Measurements from ENCODE around the gene RASSF5.

- TF ChIP-seq POLR2AphosphoS5 (IDR thresholded peaks at IDR 0.05; ENCODE audit: low read depth, low read length) (no peak), REST (IDR thresholded peaks at IDR 0.05; ENCODE audit: insufficient read depth in 1 of 2, low read depth in 2 of 2, low read length in 2 of 2) (no peak), TAF1 (IDR thresholded peaks at IDR 0.05; ENCODE audit: borderline replicate concordance, insufficient read depth, low read length) (no peak), SIN3A (IDR thresholded peaks at IDR 0.05; ENCODE audit: borderline replicate concordance, insufficient read depth, low read length) (no peak)
Observed at GRCh38 chr1:206604861-206605260, 97.5 kb downstream of the RASSF5 start.

Measured in PFSK-1 (cell line).